Measurements from ENCODE around the gene VN1R2.
"Not testable (repeated sequence)": the region's sequence is repeated elsewhere in the genome, so short reads cannot be mapped to it uniquely, and the experiment has no call there.

Gene VN1R2

GRCh38 chr19:53257715-53258342 is at the start of gene VN1R2:
VN1R2 (plus strand) TSS chr19:53258292; CDS start chr19:53258376, 84 bp downstream.
- H3K27ac ChIP-seq (ENCODE audit: low read depth, low read length); H3K27me3 ChIP-seq (ENCODE audit: control insufficient read depth, insufficient read depth, low read length); H3K4me3 ChIP-seq (ENCODE audit: low read depth, low read length); H3K9ac ChIP-seq (ENCODE audit: low read depth, low read length); H3K4me1 ChIP-seq (ENCODE audit: control insufficient read depth, insufficient read depth, low read length); H3K36me3 ChIP-seq (ENCODE audit: control insufficient read depth, insufficient read depth, low read length): not testable (repeated sequence)
- peaks cover 32% of the 10 kb centered on the region for H3K9me3 ChIP-seq (ENCODE audit: control insufficient read depth, insufficient read depth, low read length)

GRCh38 chr19:53211554-53211953 is 46.5 kb upstream of the VN1R2 start:
- H3K4me3 ChIP-seq (ENCODE audit: low read depth, low read length); H3K36me3 ChIP-seq (ENCODE audit: control insufficient read depth, insufficient read depth, low read length); H3K27me3 ChIP-seq (ENCODE audit: control insufficient read depth, insufficient read depth, low read length); H3K4me1 ChIP-seq (ENCODE audit: control insufficient read depth, insufficient read depth, low read length); H3K27ac ChIP-seq (ENCODE audit: low read depth, low read length); H3K9ac ChIP-seq (ENCODE audit: low read depth, low read length): not testable (repeated sequence)
- H3K9me3 ChIP-seq (ENCODE audit: control insufficient read depth, insufficient read depth, low read length), result peaks cover 70% of the 10 kb centered on the region

GRCh38 chr19:53212703-53213320 is 45.3 kb upstream of the VN1R2 start:
- Histone ChIP-seq H3K27me3 (ENCODE audit: control insufficient read depth, insufficient read depth, low read length) (no peaks in the 10 kb centered on the region), H3K4me1 (ENCODE audit: control insufficient read depth, insufficient read depth, low read length) (no peaks in the 10 kb centered on the region), H3K9me3 (ENCODE audit: control insufficient read depth, insufficient read depth, low read length) (peaks cover 79% of the 10 kb centered on the region), H3K36me3 (ENCODE audit: control insufficient read depth, insufficient read depth, low read length) (no peaks in the 10 kb centered on the region), H3K9ac (ENCODE audit: low read depth, low read length) (no peak overlapping the region), H3K27ac (ENCODE audit: low read depth, low read length) (no peak overlapping the region), H3K4me3 (ENCODE audit: low read depth, low read length) (no peak overlapping the region)

- not testable (repeated sequence) for H3K36me3 ChIP-seq (ENCODE audit: control insufficient read depth, insufficient read depth, low read length); H3K4me1 ChIP-seq (ENCODE audit: control insufficient read depth, insufficient read depth, low read length); H3K27ac ChIP-seq (ENCODE audit: low read depth, low read length); H3K4me3 ChIP-seq (ENCODE audit: low read depth, low read length); H3K9ac ChIP-seq (ENCODE audit: low read depth, low read length); H3K27me3 ChIP-seq (ENCODE audit: control insufficient read depth, insufficient read depth, low read length)
- peaks cover 59% of the 10 kb centered on the region for H3K9me3 ChIP-seq (ENCODE audit: control insufficient read depth, insufficient read depth, low read length)
Observed at GRCh38 chr19:53222716-53223115, 35.4 kb upstream of the VN1R2 start.

- H3K9me3 ChIP-seq (ENCODE audit: control insufficient read depth, insufficient read depth, low read length), result peaks cover 56% of the 10 kb centered on the region
- no peak overlapping the region for H3K4me3 ChIP-seq (ENCODE audit: low read depth, low read length)
- no peak overlapping the region for H3K9ac ChIP-seq (ENCODE audit: low read depth, low read length)
- no peaks in the 10 kb centered on the region for H3K4me1 ChIP-seq (ENCODE audit: control insufficient read depth, insufficient read depth, low read length)
- H3K36me3 ChIP-seq (ENCODE audit: control insufficient read depth, insufficient read depth, low read length), result no peaks in the 10 kb centered on the region
- H3K27ac ChIP-seq (ENCODE audit: low read depth, low read length), result no peak overlapping the region
- no peaks in the 10 kb centered on the region for H3K27me3 ChIP-seq (ENCODE audit: control insufficient read depth, insufficient read depth, low read length)
Observed at GRCh38 chr19:53224606-53225005, 33.5 kb upstream of the VN1R2 start.

GRCh38 chr19:53237114-53237777 is 20.8 kb upstream of the VN1R2 start:
- Histone ChIP-seq H3K4me1 (ENCODE audit: control insufficient read depth, insufficient read depth, low read length) (no peaks in the 10 kb centered on the region), H3K4me3 (ENCODE audit: low read depth, low read length) (no peak overlapping the region), H3K9me3 (ENCODE audit: control insufficient read depth, insufficient read depth, low read length) (peaks cover 91% of the 10 kb centered on the region), H3K36me3 (ENCODE audit: control insufficient read depth, insufficient read depth, low read length) (peaks cover 50% of the 10 kb centered on the region), H3K27me3 (ENCODE audit: control insufficient read depth, insufficient read depth, low read length) (no peaks in the 10 kb centered on the region), H3K9ac (ENCODE audit: low read depth, low read length) (no peak overlapping the region), H3K27ac (ENCODE audit: low read depth, low read length) (no peak overlapping the region)

- Histone ChIP-seq H3K4me3 (ENCODE audit: low read depth, low read length) (no peak overlapping the region), H3K27ac (ENCODE audit: low read depth, low read length) (no peak overlapping the region), H3K36me3 (ENCODE audit: control insufficient read depth, insufficient read depth, low read length) (peaks cover 70% of the 10 kb centered on the region), H3K27me3 (ENCODE audit: control insufficient read depth, insufficient read depth, low read length) (no peaks in the 10 kb centered on the region), H3K9me3 (ENCODE audit: control insufficient read depth, insufficient read depth, low read length) (peaks cover 82% of the 10 kb centered on the region), H3K4me1 (ENCODE audit: control insufficient read depth, insufficient read depth, low read length) (no peaks in the 10 kb centered on the region), H3K9ac (ENCODE audit: low read depth, low read length) (no peak overlapping the region)
Observed at GRCh38 chr19:53246498-53246897, 11.6 kb upstream of the VN1R2 start.

- Histone ChIP-seq H3K4me3 (ENCODE audit: low read depth, low read length) (peak within 1 kb of the TSS; percentile 97), H3K9ac (ENCODE audit: low read depth, low read length) (peak within 1 kb of the TSS; percentile 69; the same call in 1 of the 2 replicates), H3K4me1 (ENCODE audit: control insufficient read depth, insufficient read depth, low read length) (0 out of 2 replicates have a peak, but pooled peaks cover 4% of the 10 kb centered on the region), H3K27ac (ENCODE audit: low read depth, low read length) (peak within 1 kb of the TSS; percentile 37), H3K27me3 (ENCODE audit: control insufficient read depth, insufficient read depth, low read length) (no peaks in the 10 kb centered on the region), H3K9me3 (ENCODE audit: control insufficient read depth, insufficient read depth, low read length) (peaks cover 35% of the 10 kb centered on the region), H3K36me3 (ENCODE audit: control insufficient read depth, insufficient read depth, low read length) (peaks cover 31% of the 10 kb centered on the region)
Observed at GRCh38 chr19:53254411-53255341, 3.4 kb upstream of the VN1R2 start, which contains the start of gene ZNF677. ZNF677 (minus strand) TSS chr19:53254873; CDS start chr19:53251550, 3,323 bp downstream.

GRCh38 chr19:53267623-53268022 is 9.5 kb downstream of the VN1R2 start, which contains the start of gene VN1R4:
VN1R4 (minus strand) TSS chr19:53267723; CDS start chr19:53267665, 58 bp downstream.
- peaks cover 59% of the 10 kb centered on the region for H3K9me3 ChIP-seq (ENCODE audit: control insufficient read depth, insufficient read depth, low read length)
- not testable (repeated sequence) for H3K9ac ChIP-seq (ENCODE audit: low read depth, low read length); H3K4me3 ChIP-seq (ENCODE audit: low read depth, low read length); H3K27me3 ChIP-seq (ENCODE audit: control insufficient read depth, insufficient read depth, low read length); H3K36me3 ChIP-seq (ENCODE audit: control insufficient read depth, insufficient read depth, low read length); H3K27ac ChIP-seq (ENCODE audit: low read depth, low read length); H3K4me1 ChIP-seq (ENCODE audit: control insufficient read depth, insufficient read depth, low read length)

GRCh38 chr19:53269861-53270260 is 11.8 kb downstream of the VN1R2 start:
- H3K36me3 ChIP-seq (ENCODE audit: control insufficient read depth, insufficient read depth, low read length); H3K27me3 ChIP-seq (ENCODE audit: control insufficient read depth, insufficient read depth, low read length); H3K9ac ChIP-seq (ENCODE audit: low read depth, low read length); H3K27ac ChIP-seq (ENCODE audit: low read depth, low read length); H3K4me1 ChIP-seq (ENCODE audit: control insufficient read depth, insufficient read depth, low read length); H3K4me3 ChIP-seq (ENCODE audit: low read depth, low read length): not testable (repeated sequence)
- H3K9me3 ChIP-seq (ENCODE audit: control insufficient read depth, insufficient read depth, low read length), result peaks cover 51% of the 10 kb centered on the region

All from HUES48 (cell line).